ENCODE measurements around the gene DGKG.

Gene DGKG

DNA sequence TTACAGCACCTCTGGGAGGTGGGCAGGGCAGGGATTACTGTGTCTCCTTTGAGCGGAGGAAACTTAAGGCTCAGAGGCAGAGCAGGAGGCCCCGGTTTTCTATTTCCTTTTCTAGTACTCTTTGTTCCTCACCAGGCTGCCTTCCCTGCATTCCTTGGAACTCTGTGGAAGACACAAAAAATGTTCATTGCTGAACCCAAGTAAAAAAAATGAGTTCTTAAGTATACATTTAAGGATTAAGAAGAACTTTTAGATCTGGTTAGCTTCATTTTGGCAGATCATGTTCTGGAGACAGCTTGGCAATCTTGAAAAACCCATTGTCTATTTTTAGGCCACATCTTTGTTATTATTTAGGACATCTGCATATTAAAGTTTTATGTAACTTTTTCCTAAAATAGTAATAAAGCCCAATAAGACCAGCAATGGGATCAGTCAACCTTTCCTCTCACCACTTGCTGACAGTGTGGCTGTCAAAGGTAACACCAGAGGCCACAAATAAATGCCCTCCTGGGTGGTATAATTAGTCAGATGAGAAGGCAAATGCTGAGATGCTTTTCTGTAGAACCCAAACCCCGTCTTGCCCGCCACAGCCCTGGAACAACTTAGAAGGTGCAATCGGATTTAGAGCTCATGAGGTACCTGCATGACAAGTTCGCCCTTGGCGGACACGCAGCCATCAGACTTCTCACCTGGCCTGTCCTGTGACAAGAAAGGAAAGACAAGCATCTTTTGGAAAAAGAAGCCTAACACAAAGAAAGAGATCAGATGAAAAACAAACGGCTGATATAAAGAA is 97.2 kb downstream of the DGKG start:
- Mint-ChIP-seq H3K27ac (no peak overlapping the region), H3K4me1 (ENCODE audit: low read depth) (peaks cover under 1% of the 10 kb centered on the region), H3K4me3 (no peak overlapping the region), H3K36me3 (ENCODE audit: low read depth) (no peaks in the 10 kb centered on the region), H3K27me3 (ENCODE audit: low read depth) (peaks cover 7% of the 10 kb centered on the region), H3K9me3 (no peaks in the 10 kb centered on the region)
- no peak for DNase-seq (ENCODE audit: low spot score)

DNA sequence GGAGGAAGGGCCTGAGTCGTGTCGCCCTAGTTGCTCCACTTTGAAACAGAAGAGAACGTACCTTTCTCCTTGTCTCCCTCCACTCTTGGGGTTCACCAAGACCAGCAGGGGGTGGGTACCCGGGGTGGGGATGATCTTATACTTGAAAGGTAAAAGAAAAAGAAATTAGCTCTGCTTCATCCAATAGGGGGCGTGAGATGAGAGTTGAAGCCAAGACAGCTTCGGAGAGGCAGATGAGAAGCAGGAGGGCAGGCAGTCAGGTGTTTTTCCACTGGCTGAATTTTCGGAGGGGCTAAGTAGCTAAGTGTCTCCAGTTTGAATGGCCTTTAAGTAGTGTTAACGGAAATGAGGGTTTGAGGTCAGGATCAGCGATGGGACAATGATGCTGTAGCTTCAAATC is 100.4 kb downstream of the DGKG start:
- Mint-ChIP-seq H3K36me3 (ENCODE audit: low read depth) (no peaks in the 10 kb centered on the region), H3K4me1 (ENCODE audit: low read depth) (peaks cover 3% of the 10 kb centered on the region), H3K27ac (no peak overlapping the region), H3K4me3 (no peak overlapping the region), H3K27me3 (ENCODE audit: low read depth) (peaks cover 7% of the 10 kb centered on the region), H3K9me3 (no peaks in the 10 kb centered on the region)
- DNase-seq (ENCODE audit: low spot score), result no peak

DNA sequence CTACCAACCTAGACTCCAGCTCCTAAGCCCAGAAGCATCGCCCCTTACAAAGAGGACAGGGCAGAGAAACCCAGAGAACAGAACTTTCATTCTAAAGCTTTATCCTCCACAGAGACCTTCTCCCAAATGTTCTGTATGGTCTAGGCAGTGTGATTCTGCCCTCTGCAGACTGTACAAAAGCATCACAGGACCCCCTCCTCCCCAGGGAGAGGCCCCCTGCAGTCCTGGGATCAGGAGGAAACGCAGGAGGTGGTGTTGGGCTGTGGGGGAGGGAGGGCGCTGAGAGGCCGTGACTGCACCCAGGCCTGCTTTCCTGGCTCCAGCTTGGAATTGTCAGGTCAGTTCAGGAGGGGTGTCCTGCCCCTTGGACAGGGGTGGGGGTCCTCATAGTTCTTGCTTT is 101.3 kb downstream of the DGKG start:
- no peak for DNase-seq (ENCODE audit: low spot score)
- Mint-ChIP-seq H3K4me3 (no peak overlapping the region), H3K4me1 (ENCODE audit: low read depth) (peaks cover 3% of the 10 kb centered on the region), H3K36me3 (ENCODE audit: low read depth) (no peaks in the 10 kb centered on the region), H3K27ac (no peak overlapping the region), H3K9me3 (no peaks in the 10 kb centered on the region), H3K27me3 (ENCODE audit: low read depth) (peaks cover 7% of the 10 kb centered on the region)

DNA sequence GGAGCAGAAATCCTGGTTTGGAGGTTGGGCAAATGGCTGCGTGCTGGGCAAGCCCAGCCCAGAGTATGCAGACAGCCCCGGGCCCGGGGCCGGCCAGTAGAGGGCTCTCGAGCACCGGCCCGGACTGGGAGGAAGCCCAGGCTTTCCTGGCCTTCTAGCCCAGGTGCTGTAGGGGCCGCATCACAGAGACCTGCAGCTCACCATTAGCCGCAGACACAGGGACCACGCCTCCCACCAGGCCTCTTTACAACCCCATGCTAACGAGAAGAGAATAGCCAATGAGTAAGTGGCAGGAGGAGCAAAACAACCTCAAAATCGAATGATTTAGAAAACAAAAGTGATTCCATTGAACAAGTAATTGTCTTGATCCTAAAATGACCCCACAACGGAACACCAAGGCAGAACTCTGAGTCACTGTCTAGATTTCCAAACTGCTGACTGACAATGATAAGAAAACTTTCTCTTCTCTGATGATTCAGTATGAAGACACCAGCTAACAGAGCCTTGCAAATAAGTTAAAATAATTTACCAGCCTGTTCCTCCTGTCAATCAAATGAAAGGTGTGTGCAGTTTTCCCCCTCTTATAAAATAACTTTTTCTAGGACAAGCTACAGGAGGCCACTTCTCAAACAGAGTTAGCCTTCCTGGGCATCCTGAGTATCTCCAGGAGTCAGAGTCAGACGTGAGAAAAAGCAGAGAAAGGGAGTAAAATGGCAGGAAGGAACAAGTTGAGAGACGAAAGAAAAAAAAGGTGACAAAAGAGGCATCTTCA is 102.2 kb downstream of the DGKG start:
- Mint-ChIP-seq H3K27me3 (ENCODE audit: low read depth) (peaks cover 7% of the 10 kb centered on the region), H3K9me3 (no peaks in the 10 kb centered on the region), H3K4me1 (ENCODE audit: low read depth) (peaks cover 7% of the 10 kb centered on the region), H3K36me3 (ENCODE audit: low read depth) (no peaks in the 10 kb centered on the region), H3K4me3 (no peak overlapping the region), H3K27ac (no peak overlapping the region)
- peak; percentile 57 for DNase-seq (ENCODE audit: low spot score)

DNA sequence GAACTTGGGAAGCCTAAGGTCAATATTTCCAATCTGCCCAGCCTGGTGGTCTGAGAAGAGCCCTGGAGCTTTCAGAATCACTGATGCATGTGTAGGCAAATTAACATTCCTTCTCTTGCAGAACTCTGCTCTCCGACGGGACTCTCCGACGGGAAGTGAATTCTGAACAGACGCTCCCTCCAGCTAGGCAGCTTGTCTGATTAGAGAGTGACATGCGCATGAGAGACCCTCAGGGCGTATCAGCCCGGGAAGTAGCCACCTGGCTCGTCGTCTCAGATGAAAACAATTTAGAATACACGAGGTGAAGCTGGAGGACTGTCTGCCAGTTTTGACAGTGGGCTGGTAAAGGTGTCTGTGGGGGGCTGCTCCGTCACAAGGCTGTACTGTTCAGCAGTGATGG is 103.1 kb downstream of the DGKG start:
- no peak overlapping the region for H3K4me3 Mint-ChIP-seq
- H3K36me3 Mint-ChIP-seq (ENCODE audit: low read depth), result no peaks in the 10 kb centered on the region
- H3K27ac Mint-ChIP-seq, result no peak overlapping the region
- H3K4me1 Mint-ChIP-seq (ENCODE audit: low read depth), result peaks cover 16% of the 10 kb centered on the region
- peaks cover 7% of the 10 kb centered on the region for H3K27me3 Mint-ChIP-seq (ENCODE audit: low read depth)
- no peaks in the 10 kb centered on the region for H3K9me3 Mint-ChIP-seq
- no peak for DNase-seq (ENCODE audit: low spot score)

DNA sequence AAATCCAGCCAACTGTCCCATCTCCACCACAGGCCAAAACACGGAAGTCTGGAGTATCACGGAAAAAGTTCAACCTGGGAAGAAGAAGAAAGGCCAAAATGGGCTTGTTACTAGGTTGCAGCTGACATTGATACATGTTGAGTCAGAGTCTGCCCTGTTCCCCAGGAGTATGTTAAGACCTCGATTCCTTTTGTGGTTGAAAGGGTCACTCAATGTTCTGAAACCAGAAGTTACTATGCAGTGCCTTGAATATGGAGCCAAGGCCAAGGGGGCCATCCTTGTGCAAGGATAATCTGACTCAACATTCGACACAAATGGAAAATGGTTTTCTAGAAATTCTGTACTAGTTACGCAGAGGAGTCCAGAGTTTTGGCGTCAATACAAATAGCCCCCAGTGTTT is 104.2 kb downstream of the DGKG start:
- peaks cover 7% of the 10 kb centered on the region for H3K27me3 Mint-ChIP-seq (ENCODE audit: low read depth)
- no peaks in the 10 kb centered on the region for H3K36me3 Mint-ChIP-seq (ENCODE audit: low read depth)
- H3K27ac Mint-ChIP-seq, result no peak overlapping the region
- DNase-seq (ENCODE audit: low spot score), result no peak
- no peak overlapping the region for H3K4me3 Mint-ChIP-seq
- peaks cover 20% of the 10 kb centered on the region for H3K4me1 Mint-ChIP-seq (ENCODE audit: low read depth)
- no peaks in the 10 kb centered on the region for H3K9me3 Mint-ChIP-seq

DNA sequence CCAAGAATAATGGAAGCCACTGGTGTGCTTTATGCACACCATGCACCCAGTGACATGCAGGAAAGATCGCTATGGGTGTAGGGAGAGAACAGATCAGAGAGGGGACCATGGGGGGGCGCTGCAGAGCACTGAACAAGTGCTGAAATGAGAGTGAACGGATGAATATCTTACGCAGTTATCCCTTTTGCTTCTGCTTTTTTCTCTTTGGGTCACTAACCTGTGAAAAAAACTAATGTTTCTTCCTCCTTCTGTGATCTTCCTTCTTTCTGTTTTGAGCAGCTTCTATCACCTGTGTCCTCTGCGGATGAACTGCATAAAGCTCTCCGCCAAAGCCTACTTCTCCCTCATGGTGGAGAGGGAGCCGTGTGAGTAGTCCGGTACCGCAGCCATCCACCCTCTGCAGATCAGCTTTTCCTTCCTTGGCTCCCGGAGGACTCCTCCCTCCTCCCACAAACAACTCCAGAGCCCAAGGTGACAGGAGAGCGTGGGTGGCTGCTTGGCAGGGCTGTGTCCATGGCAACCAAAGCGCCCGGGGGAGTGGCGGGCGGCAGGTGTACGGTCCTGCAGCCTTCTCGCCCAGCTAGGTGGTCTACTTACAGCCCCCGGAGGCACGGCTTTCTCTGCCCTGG is 106.2 kb downstream of the DGKG start:
- H3K27ac Mint-ChIP-seq, result no peak overlapping the region
- no peak overlapping the region for H3K4me3 Mint-ChIP-seq
- no peaks in the 10 kb centered on the region for H3K36me3 Mint-ChIP-seq (ENCODE audit: low read depth)
- H3K4me1 Mint-ChIP-seq (ENCODE audit: low read depth), result peaks cover 20% of the 10 kb centered on the region
- no peaks in the 10 kb centered on the region for H3K9me3 Mint-ChIP-seq
- H3K27me3 Mint-ChIP-seq (ENCODE audit: low read depth), result peaks cover 6% of the 10 kb centered on the region
- no peak for DNase-seq (ENCODE audit: low spot score)

DNA sequence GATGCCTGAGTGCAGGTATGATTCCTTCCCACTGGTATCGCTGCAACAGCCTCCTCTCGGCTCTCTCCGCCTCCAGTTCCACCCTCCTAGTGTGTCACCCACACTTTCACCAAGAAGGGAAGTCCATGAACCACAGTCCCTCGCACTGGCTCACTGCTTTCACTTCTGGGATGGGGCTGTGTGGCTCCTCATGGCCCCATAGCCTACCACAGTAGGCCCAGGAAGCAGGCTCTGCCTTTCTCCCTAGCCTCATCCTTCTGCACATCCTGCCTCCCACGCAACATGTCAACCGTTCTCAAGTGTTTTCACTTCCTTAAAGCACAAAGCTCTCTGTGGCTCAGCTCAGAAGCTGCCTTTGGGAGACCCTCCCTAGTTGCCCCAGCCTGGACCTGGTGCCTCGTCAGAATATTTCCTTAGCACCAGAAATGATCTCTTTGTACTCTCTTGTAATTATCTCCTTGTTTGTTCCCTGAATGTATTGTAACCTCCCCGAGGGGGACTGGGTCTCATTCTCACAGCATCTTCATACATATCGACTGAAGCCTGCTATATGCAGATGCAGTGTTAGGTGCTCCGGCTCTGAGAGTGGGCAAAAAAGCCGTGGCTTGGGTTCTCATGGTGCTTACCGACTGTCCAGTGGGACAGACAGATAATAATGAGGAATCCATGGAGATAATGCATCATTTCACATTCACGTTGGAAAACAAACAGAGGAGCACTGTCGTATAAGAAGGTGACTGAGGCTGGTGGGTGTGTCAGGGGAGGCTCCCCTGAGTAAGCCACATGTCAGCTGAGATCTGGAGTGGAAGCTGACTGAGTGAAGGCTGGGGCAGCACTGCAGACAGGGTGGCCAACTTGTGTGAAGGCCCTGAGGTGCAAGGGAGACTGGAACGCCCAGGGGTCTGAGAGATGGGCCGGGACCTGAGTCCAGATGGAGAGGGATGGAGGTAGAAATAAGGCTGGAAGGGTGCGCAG is 107.1 kb downstream of the DGKG start:
- peak overlapping the region; percentile 44 for H3K4me3 Mint-ChIP-seq
- peak overlapping the region; percentile 35 for H3K27ac Mint-ChIP-seq

DNA sequence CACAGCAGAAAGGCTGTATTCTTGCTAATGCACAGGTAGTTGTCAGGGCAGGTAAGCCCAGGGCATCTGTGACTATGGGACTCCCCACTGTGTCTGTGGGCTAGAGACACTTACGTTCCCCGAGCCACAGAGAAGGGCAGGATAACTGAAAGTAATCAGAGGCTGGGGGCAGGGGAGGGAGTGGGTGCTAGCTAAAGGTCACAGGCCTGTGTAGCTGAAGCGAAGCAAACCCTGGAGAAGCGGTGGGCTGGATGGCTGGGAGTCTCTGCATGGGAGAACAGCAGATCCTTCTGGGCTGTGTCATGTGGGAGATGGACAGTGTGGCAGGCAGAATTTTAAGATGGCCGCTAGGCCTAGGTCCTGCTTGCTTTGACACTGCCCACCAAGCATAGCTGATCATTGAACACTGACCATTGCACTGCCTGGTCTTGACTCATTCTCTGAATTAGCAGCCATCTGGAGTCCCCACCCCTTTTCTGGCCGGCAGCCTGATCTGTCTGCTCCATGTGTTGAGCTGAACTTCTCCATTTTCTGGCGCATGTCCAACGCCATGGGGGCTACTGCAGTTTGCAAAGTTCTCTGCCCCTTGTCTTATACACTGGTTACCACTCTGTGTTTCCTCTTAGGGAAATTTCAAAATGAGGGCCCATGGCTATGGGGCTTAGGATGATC is 110.0 kb downstream of the DGKG start:
- Mint-ChIP-seq H3K27ac (no peak overlapping the region), H3K36me3 (ENCODE audit: low read depth) (no peaks in the 10 kb centered on the region), H3K4me1 (ENCODE audit: low read depth) (peaks cover 25% of the 10 kb centered on the region), H3K27me3 (ENCODE audit: low read depth) (peaks cover 15% of the 10 kb centered on the region), H3K9me3 (no peaks in the 10 kb centered on the region), H3K4me3 (no peak overlapping the region)
- DNase-seq (ENCODE audit: low spot score), result no peak

More for the DNA sequence above, 107.1 kb downstream of the DGKG start:
- Mint-ChIP-seq H3K9me3 (no peaks in the 10 kb centered on the region), H3K27me3 (ENCODE audit: low read depth) (peaks cover 6% of the 10 kb centered on the region), H3K4me1 (ENCODE audit: low read depth) (peaks cover 20% of the 10 kb centered on the region), H3K36me3 (ENCODE audit: low read depth) (no peaks in the 10 kb centered on the region)
- peak; percentile 61 for DNase-seq (ENCODE audit: low spot score)

DNA sequence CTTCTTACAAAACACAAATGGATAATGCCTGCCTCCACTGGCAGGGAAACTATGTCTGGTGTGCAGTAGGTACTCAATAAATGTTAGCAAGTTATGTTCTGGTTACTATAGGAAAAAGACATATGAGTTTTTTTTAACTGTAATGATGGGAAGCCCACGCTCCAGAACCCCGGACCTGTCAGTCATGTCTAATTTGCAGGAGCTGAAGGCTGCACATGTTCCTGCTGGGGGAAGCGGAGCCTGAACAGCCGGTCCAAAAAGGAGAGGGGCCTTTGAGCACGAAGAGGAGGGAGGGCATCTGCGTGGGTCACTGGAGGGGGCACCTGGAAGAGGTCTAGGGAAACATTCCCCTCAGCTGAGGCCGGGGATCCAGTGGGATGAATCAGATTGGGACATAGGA is 113.2 kb downstream of the DGKG start:
- Mint-ChIP-seq H3K36me3 (ENCODE audit: low read depth) (no peaks in the 10 kb centered on the region), H3K27ac (no peak overlapping the region), H3K27me3 (ENCODE audit: low read depth) (peaks cover 21% of the 10 kb centered on the region), H3K9me3 (no peaks in the 10 kb centered on the region), H3K4me3 (no peak overlapping the region), H3K4me1 (ENCODE audit: low read depth) (peaks cover 18% of the 10 kb centered on the region)
- no peak for DNase-seq (ENCODE audit: low spot score)

DNA sequence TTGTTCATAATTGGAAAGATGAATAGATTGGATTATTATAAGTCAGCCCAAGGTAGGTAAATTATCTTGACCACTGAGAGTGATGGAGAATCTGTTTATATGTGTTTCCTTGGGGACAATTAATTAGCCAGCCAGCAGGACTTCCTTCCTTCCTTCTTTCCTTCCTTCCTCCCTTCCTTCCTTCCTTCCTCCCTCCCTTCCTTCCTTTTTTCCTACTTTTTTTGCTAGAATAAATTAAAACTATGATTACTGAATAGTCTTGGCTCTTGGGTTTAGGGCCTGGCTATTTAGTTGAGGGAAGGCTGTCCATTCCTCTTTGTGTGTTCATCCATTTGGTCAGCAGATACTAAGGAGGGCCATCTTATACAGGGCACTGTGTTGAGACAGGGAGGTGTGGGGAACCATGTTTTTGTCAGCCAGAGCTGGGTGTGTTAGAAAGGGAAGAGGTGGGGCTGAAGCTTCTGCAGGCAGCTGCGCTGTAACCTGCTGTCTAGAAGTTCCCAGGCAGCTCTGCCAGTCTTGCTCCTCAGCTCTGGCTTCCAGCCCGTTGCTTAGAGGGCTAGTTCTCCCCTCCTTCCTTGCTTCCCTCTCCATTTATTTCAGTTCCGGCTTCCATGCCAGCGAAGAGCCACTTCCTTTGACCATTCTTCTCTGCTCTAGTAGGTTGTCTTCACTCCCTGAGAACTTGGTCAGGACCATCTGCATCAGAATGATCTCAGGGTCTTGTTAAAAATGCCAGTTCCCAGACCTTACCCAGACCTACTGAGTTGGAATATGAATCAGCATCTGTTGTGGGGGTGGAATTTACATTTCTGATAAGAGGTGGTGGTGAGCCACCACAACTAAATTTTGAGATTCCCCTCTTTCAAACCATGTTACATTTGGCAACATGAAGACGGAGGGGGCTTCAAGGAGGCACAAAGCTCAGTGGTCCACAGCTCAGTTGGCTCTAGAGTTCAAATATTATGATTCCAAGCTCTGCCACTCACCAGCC is 113.9 kb downstream of the DGKG start:
- Mint-ChIP-seq H3K4me1 (ENCODE audit: low read depth) (peaks cover 14% of the 10 kb centered on the region), H3K27me3 (ENCODE audit: low read depth) (peaks cover 25% of the 10 kb centered on the region), H3K9me3 (no peaks in the 10 kb centered on the region), H3K4me3 (no peak overlapping the region), H3K27ac (no peak overlapping the region), H3K36me3 (ENCODE audit: low read depth) (no peaks in the 10 kb centered on the region)
- DNase-seq (ENCODE audit: low spot score), result no peak

DNA sequence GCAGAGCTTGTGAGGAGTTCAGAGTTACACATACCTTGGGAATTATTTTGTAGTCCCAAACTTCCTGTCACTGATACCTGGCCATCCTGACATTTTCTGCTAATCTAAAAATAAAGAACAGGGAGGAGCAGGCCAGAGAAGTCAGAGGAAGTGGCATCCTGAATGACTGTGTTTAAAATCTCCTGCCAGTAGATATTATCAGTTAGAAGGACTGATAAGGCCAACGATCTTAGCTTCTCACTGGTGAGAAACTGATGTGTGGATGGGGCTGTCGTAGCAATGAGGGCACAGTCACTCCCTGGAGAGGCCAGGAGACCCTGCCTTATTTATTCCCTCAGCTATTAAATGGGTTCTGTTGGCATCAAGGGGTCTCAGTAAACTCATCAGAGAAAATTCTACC is 115.1 kb downstream of the DGKG start:
- peaks cover 14% of the 10 kb centered on the region for H3K4me1 Mint-ChIP-seq (ENCODE audit: low read depth)
- no peak overlapping the region for H3K4me3 Mint-ChIP-seq
- DNase-seq (ENCODE audit: low spot score), result no peak
- H3K36me3 Mint-ChIP-seq (ENCODE audit: low read depth), result no peaks in the 10 kb centered on the region
- no peak overlapping the region for H3K27ac Mint-ChIP-seq
- H3K9me3 Mint-ChIP-seq, result no peaks in the 10 kb centered on the region
- peaks cover 26% of the 10 kb centered on the region for H3K27me3 Mint-ChIP-seq (ENCODE audit: low read depth)

All from T-helper 2 cell treated with Interferon-gamma antibody and Interleukin-4, amounts not matched to agents 5 μg/mL and 100 μg/mL, for 36 hours (primary cell).